Measurements from ENCODE around the gene EYA2. TPM values are rescaled to one million over a fixed set of nuclear protein-coding genes. Genes with fewer than 3 reads are reported as not detected.

Gene EYA2
- polyA plus RNA-seq, 3 donors: 0.04 to 0.16 TPM; not detected in 1

GRCh38 chr20:47230811-47231256 lies 336.2 kb downstream of the EYA2 start:
- WGBS (ENCODE audit: insufficient coverage): 97% methylated on average over 7 of the region's 8 CpGs
- no peak for DNase-seq
- H3K9me3 Mint-ChIP-seq: no peaks in the 10 kb centered on the region

GRCh38 chr20:47231382-47232039 lies 336.9 kb downstream of the EYA2 start:
- TF ChIP-seq CTCF (IDR thresholded peaks at IDR 0.05): no peak
- Histone ChIP-seq H3K4me2 (replicated peaks; ENCODE audit: extremely low read depth, low read length, poor library complexity, severe bottlenecking) (no peak overlapping the region), H3K27me3 (ENCODE audit: control insufficient read depth in 2 of 2, insufficient read depth in 2 of 2, low read length in 2 of 2) (no peaks in the 10 kb centered on the region), H3K9ac (ENCODE audit: insufficient read depth, low read length, poor library complexity, severe bottlenecking) (no peak overlapping the region), H3K36me3 (replicated peaks in 1 of 2; ENCODE audit: control insufficient read depth in 1 of 2, insufficient read depth in 2 of 2, low read length in 2 of 2) (peaks cover 87 to 97% of the 10 kb centered on the region in 2 donors), H4K20me1 (ENCODE audit: insufficient read depth, low read length) (no peaks in the 10 kb centered on the region), H3K79me2 (ENCODE audit: insufficient read depth, low read length) (no peaks in the 10 kb centered on the region), H3K4me1 (ENCODE audit: control insufficient read depth in 1 of 2, insufficient read depth in 2 of 2, low read length in 2 of 2) (no peaks in the 10 kb centered on the region), H2AFZ (ENCODE audit: insufficient read depth, low read depth, low read length, poor library complexity, severe bottlenecking) (no peak overlapping the region), H3K4me3 (replicated peaks in 1 of 3; ENCODE audit: low read depth in 2 of 3, low read length in 3 of 3) (no peak overlapping the region), H3K9me3 (replicated peaks in 1 of 2; ENCODE audit: control insufficient read depth in 1 of 2, insufficient read depth in 1 of 2, low read length in 2 of 2) (no peaks in the 10 kb centered on the region), H3K27ac (ENCODE audit: low read depth in 1 of 2, low read length in 2 of 2) (no peak overlapping the region)
- Mint-ChIP-seq H3K4me3 (no peak overlapping the region), H3K9me3 (no peaks in the 10 kb centered on the region), H3K27me3 (ENCODE audit: low read depth in 3 of 3) (peaks cover 0 to 3% (median 0%) of the 10 kb centered on the region in 3 donors), H3K4me1 (no peaks in the 10 kb centered on the region), H3K36me3 (peaks cover 73 to 91% of the 10 kb centered on the region in 2 donors), H3K27ac (peak overlapping the region in 2 of 7 donors; percentile 8 to 24)
- no peak for DNase-seq
- intact Hi-C loops (cut with micrococcal nuclease): no loop called here
- 97% methylated on average over 7 of the region's 16 CpGs for WGBS (ENCODE audit: insufficient coverage)

More at GRCh38 chr20:47230811-47231256, 336.2 kb downstream of the EYA2 start:
- Histone ChIP-seq H3K4me3 (replicated peaks in 1 of 3; ENCODE audit: low read depth in 2 of 3, low read length in 3 of 3) (no peak overlapping the region), H3K9ac (ENCODE audit: insufficient read depth, low read length, poor library complexity, severe bottlenecking) (no peak overlapping the region), H2AFZ (ENCODE audit: insufficient read depth, low read depth, low read length, poor library complexity, severe bottlenecking) (no peak overlapping the region), H3K27ac (ENCODE audit: low read depth in 1 of 2, low read length in 2 of 2) (no peak overlapping the region), H3K9me3 (replicated peaks in 1 of 2; ENCODE audit: control insufficient read depth in 1 of 2, insufficient read depth in 1 of 2, low read length in 2 of 2) (no peaks in the 10 kb centered on the region), H3K4me2 (replicated peaks; ENCODE audit: extremely low read depth, low read length, poor library complexity, severe bottlenecking) (no peak overlapping the region), H3K36me3 (replicated peaks in 1 of 2; ENCODE audit: control insufficient read depth in 1 of 2, insufficient read depth in 2 of 2, low read length in 2 of 2) (peaks cover 87 to 97% of the 10 kb centered on the region in 2 donors), H3K4me1 (ENCODE audit: control insufficient read depth in 1 of 2, insufficient read depth in 2 of 2, low read length in 2 of 2) (no peaks in the 10 kb centered on the region), H3K27me3 (ENCODE audit: control insufficient read depth in 2 of 2, insufficient read depth in 2 of 2, low read length in 2 of 2) (no peaks in the 10 kb centered on the region), H4K20me1 (ENCODE audit: insufficient read depth, low read length) (no peaks in the 10 kb centered on the region), H3K79me2 (ENCODE audit: insufficient read depth, low read length) (no peaks in the 10 kb centered on the region)
- no peaks in the 10 kb centered on the region for H3K4me1 Mint-ChIP-seq
- intact Hi-C loops (cut with micrococcal nuclease): no loop called here
- peaks cover 0 to 3% (median 0%) of the 10 kb centered on the region in 3 donors for H3K27me3 Mint-ChIP-seq (ENCODE audit: low read depth in 3 of 3)
- no peak overlapping the region for H3K4me3 Mint-ChIP-seq
- TF ChIP-seq CTCF (IDR thresholded peaks at IDR 0.05): no peak
- peak overlapping the region in 2 of 7 donors; percentile 4 to 73 for H3K27ac Mint-ChIP-seq
- peaks cover 73 to 91% of the 10 kb centered on the region in 2 donors for H3K36me3 Mint-ChIP-seq

All from CD14-positive monocyte (primary cell).